AML-193 (cell line): ENCODE results near the gene AOPEP.

Experiments
- DNase-seq, 2 experiments: peaks; one replicate each; lab custom pipeline; 2025; lab: John Stamatoyannopoulos, UW

AOPEP gene

DNA sequence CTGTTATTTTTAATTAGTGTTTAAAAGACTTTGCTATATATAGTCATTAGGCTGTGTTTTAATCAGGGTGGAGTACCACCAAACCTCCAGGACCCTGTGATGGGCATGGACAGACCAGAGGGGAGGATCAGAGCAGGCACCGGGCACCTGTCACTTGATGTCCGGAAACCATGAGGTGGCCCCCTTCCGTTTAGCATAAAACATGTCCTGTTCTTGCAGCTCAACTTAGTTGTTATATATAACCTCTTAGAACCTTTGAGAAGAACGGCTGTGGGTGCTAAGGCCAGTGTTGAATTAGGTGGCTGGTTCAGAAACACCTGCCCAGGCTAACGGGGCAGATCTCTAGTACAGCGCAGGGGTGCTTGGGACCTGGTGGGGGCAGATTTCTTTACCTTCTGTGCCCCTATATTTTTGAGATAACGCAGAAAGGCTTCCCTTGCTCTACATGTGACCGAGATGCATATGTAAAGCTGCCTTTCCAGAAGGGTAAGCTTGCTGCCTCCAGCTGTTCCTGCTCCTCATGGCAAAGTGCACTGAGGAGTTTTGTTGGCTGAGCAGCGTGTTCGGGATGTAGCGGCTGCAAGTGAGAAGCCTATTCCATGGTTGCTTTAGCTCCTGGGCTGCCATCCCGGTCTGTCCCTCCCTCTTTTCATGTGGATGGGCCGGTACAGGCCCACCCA is 335.6 kb downstream of the AOPEP start:
- no peak for DNase-seq

GRCh38 chr9:95062596-95063065 is 336.1 kb downstream of the AOPEP start:
- no peak for DNase-seq

DNA sequence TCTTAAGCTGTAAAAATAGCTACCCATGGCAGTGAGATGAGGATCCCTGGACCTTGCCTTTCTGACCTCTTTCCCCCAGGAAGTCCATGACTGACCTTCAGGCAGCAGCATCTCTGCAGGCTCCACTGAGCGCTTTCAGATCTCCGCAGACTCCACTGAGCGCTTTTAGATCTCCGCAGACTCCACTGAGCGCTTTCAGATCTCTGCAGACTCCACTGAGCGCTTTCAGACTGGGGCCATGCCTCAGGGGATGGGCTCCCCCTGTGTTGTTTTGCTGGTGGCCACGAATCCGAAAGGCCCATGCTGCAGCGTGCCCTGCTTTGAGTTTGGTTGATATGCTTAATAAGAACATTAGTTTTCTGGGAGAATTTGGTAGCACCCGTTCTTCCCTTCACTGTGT is 336.8 kb downstream of the AOPEP start:
- DNase-seq, result no peak

GRCh38 chr9:95065224-95065623 is 338.7 kb downstream of the AOPEP start:
- DNase-seq, result no peak

- DNase-seq, result no peak
Measured at GRCh38 chr9:95067057-95067456, 340.6 kb downstream of the AOPEP start.

DNA sequence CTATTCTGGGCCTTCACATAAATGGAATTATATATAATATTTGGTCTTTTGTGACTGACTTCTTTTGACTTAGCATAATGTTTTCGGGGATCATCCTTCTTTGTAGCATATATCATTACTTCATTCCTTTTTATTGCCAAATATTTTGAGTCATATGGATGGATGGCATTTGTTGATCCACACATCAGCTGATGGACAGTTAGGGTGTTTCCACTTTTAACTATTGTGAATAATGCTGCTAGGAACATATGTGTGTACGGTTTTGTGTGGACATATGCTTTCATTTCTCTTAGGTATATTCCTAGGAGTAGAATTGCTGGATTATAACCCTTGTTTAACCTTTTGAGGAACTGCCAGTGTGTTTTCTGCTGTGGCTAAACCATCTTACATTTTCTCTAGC is 341.4 kb downstream of the AOPEP start:
- no peak for DNase-seq

GRCh38 chr9:95070549-95071021 is 344.1 kb downstream of the AOPEP start:
- no peak for DNase-seq

DNA sequence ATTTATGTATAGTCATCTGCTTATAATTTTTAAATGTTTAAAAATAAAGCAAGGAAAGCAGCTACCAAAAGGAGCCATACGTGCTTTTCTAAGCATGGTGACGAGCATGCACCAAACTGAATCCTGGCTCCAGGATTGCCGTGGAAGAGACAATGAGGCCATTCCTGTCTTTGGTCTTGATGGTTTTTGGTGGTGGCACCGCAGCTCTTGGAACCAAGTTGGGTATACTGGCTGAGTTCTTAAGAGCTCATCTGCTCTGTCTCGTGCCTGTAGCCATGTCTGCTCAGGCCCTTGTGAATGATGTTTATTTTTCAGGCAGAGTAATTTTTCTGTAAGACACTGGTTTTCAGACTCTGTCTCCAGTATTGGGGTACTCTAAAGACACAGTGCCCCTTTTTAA is 345.0 kb downstream of the AOPEP start:
- DNase-seq, result no peak

GRCh38 chr9:95071925-95072324 is 345.4 kb downstream of the AOPEP start:
- no peak for DNase-seq

GRCh38 chr9:95073042-95073607 is 346.6 kb downstream of the AOPEP start:
- no peak for DNase-seq

DNA sequence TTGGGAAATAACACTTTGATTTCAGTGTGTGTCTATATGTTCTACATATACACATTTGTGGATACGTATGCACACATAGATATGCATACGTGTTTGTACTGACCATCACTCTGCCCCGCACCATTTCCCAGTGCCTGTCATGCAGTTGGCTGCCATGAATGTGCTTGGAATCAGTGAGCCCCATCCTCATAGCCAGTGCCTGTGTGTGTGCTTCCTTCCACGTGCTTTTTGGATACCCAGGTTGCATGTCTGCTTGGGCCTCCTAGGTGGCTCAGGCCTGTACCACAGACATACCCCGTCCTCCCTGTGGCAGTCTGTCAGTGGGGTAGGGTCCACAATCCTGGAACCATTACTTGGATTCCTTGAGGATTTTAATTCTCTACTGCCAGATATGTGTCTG is 347.4 kb downstream of the AOPEP start:
- no peak for DNase-seq

DNA sequence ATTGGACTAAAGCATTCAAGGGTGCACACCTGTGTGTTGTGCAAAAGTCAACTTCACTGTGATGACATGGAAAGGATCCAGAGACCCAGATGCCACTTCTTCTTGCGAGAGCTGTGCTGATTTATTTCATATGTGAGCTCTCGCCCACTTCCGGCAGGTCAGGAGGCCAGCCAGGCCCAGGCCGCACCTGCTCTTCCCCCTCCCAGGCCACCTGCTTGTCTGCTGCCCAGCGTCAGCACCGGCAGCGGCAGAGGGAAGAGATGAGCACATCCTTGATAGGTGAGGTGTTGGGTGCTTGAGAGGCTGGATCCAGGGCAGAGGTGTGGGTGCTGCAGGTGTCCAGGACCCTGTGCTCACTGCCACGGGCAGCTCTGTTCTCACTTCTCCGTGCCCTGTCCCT is 348.1 kb downstream of the AOPEP start:
- DNase-seq, result no peak

- DNase-seq, result no peak
Measured at GRCh38 chr9:95075700-95076099, 349.2 kb downstream of the AOPEP start.

DNA sequence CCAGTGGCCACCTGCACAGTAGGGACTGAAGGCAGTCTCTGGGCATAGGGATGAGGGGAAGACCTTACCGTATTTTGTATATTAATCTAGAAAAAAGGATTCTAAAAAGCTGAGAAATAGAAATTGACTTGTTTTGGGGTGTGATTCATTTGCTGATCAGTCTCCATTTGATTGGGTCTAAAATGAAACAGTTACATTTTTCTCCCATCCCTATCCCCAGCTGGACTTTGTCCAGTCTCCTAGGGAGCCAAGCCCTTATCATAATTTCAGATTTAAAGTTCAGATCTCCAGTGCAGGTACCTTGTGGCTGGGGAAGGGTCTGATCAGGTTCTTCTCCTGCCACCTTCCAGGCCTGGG is 350.2 kb downstream of the AOPEP start:
- no peak for DNase-seq

DNA sequence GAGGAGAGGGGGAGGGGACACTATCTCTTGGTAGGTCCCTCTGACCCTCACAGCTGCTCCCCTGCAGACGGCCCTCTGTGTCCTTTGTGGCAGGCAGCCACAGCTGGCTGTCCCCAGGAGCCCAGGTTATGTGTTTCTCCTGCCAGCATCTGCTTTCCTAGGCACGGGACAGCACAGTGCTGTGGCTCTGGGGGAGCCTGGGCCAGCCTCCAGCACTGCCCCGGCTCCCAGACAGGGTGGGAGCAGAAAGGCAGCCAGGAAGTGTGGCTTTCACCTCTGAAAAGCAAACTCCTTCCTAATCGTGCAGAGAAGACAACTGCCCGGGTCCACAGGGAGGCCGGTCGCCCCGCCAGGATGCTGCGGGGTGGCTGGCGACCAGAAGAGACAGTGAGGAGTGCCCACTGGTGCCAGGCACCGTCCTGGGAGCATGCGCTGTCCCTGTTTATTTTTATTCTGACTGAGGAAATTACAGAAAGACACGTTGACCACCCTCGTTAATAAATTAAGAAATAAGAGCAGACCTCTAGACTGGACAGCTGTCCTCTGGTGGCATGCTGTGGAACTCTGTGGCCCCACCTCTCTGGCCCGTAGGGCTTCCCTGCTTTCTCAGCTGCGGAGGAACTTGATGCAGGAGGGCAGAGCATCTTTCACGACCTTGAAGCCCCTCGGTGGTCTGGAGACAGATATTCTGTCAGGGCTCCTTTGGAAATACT is 350.7 kb downstream of the AOPEP start:
- DNase-seq, result no peak

DNA sequence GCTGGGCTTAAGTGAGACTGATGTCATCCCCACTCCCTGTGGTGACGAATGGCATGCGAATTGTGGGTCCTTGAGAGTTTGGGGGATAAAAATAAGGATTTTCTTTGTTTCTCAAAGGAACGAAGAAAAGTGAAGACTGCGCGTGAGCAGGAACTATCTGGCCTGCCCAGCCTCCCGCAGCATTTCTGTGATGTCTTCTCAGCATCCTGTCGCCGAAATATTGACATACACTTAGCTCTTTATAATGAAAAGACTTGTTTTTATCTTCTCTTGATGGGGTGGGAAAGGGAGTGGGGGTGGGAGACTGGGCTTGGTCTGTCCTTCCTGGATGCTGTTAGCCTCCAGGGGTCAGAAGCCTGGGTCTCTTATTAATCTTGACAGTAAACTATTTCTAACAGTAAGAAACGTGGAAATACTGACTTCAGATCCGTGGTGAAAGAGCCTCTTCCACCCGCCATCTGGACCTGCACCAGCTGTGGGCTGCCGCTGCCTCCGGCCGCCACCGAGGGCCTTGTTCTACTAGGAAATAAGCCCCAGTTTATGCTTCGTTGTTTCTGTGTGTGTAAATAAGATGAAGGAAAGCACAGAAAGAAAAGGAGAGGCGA is 351.4 kb downstream of the AOPEP start:
- DNase-seq, result no peak

GRCh38 chr9:95078511-95078910 is 352.0 kb downstream of the AOPEP start:
- no peak for DNase-seq

GRCh38 chr9:95078939-95079338 is 352.4 kb downstream of the AOPEP start:
- DNase-seq, result no peak

DNA sequence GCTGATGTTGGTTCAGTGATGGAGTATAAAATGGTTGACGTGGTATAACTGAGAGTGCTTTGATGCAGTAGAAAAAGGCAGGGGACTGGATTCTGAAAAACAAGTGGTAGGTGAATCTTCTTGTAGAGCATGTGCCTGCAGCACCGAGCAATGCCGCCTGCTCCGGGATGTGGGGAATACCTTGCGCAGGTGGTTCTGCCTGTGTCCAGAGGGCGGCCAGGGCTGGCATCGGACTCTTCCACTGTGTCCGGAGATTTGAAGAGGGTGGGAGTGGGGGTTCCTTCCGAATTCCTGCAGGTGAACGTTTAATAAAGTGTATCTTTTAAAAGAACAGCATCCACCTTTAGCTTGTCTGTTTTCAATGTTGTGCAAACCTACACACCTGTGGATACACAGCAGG is 353.0 kb downstream of the AOPEP start:
- no peak for DNase-seq

GRCh38 chr9:95080961-95081647 is 354.6 kb downstream of the AOPEP start:
- no peak for DNase-seq

DNA sequence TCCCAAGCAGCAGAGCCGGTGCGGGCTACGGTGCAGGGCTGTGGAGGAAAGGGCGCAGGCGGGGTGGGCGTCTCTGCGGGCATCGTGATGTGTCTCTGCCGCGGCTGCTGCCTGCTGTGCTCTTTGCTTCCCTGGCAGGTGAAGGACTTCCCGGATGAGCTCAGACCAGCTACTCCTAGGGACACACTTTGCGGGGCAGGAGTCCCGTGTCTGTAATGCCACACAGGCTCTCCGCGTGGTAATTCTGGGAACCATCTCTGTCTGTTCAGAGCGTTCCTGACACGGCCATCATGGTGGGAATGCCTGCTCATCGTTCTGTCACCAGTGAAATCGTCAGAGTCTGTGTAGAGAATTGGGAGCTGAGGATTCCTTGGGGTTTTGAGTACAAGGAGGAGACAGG is 355.5 kb downstream of the AOPEP start:
- no peak for DNase-seq

DNA sequence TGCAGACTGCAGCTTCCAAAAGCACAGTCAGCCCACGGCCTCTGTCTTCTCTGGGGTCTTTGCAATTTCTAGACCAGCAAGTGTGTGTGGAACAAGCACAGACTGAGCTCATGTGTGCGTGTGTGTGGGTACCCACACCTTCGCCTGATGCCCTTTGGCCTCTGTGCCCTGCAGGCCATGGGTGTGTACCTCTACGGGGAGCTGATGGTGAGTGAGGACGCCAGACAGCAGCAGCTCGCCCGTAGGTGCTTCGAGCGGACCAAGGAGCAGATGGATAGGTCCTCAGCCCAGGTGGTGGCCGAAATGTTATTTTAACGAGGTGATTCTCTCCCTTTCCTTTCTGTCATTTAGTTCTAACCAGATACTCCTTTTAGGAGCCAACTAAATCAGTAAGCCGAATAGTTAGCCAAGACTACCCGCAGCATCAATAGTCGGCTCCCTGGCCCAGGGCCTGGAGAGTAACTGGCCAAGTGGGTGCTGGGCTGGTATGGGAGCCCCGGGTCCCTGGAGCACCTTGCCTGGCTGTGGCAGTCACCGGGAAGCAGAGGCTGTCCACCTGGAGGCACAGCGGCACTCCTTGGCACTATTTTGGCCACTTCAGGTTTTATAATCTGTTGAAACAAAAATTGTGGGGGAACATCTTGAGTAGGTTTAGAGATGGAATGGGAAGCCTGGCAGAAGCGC is 356.0 kb downstream of the AOPEP start:
- DNase-seq, result no peak
